ENCODE results near the gene EMILIN1.

The EMILIN1 gene

GRCh38 chr2:27080603-27080936 is 2.2 kb downstream of the EMILIN1 start:
- no peak for DNase-seq (ENCODE audit: low spot score)

GRCh38 chr2:27081984-27082772 is 3.8 kb downstream of the EMILIN1 start:
- DNase-seq (ENCODE audit: low spot score), result no peak

- no peak for DNase-seq (ENCODE audit: low spot score)
Observed at GRCh38 chr2:27082773-27083409, 4.5 kb downstream of the EMILIN1 start.

- peak; percentile 58 for DNase-seq (ENCODE audit: low spot score)
Observed at GRCh38 chr2:27083410-27084296, 5.2 kb downstream of the EMILIN1 start.

GRCh38 chr2:27084297-27085061 is 6.1 kb downstream of the EMILIN1 start:
- no peak for DNase-seq (ENCODE audit: low spot score)

- DNase-seq (ENCODE audit: low spot score), result no peak
Observed at GRCh38 chr2:27085062-27085672, 6.8 kb downstream of the EMILIN1 start.

- DNase-seq (ENCODE audit: low spot score), result peak; percentile 80
Observed at GRCh38 chr2:27085673-27086089, 7.3 kb downstream of the EMILIN1 start.

GRCh38 chr2:27086090-27086723 is 7.8 kb downstream of the EMILIN1 start:
- DNase-seq (ENCODE audit: low spot score), result peak; percentile 94

- DNase-seq (ENCODE audit: low spot score), result peak; percentile 81
Observed at GRCh38 chr2:27086724-27087593, 8.5 kb downstream of the EMILIN1 start, which contains the start of gene KHK. KHK (plus strand) TSS chr2:27086772; CDS start chr2:27087260, 488 bp downstream.

GRCh38 chr2:27087823-27088410 is 9.5 kb downstream of the EMILIN1 start:
- DNase-seq (ENCODE audit: low spot score), result no peak

- no peak for DNase-seq (ENCODE audit: low spot score)
Observed at GRCh38 chr2:27088634-27089033, 10.2 kb downstream of the EMILIN1 start.

GRCh38 chr2:27089111-27089954 is 10.9 kb downstream of the EMILIN1 start:
- DNase-seq (ENCODE audit: low spot score), result no peak

- no peak for DNase-seq (ENCODE audit: low spot score)
Observed at GRCh38 chr2:27091746-27092695, 13.6 kb downstream of the EMILIN1 start.

GRCh38 chr2:27092696-27093429 is 14.4 kb downstream of the EMILIN1 start:
- no peak for DNase-seq (ENCODE audit: low spot score)

GRCh38 chr2:27093430-27094352 is 15.3 kb downstream of the EMILIN1 start:
- peak; percentile 83 for DNase-seq (ENCODE audit: low spot score)

All from HuH-7 (cell line).